Left kidney (tissue), 2 donors: ENCODE results near the gene DNAJC18. TPM values are rescaled to one million over a fixed set of nuclear protein-coding genes. Genes with fewer than 3 reads are reported as not detected.

Source experiments
- DNase-seq: peaks from one replicate; pipeline ENCODE4 v3.0.0-alpha.2; 2013
- polyA plus RNA-seq: library from polyadenylated mRNA; unstranded; fragments of 120-200 nt; gene quantifications from one replicate; pipeline ENCODE4 v1.2.1, GENCODE V29; 2013; ENCODE audit not compliant: insufficient read length

DNAJC18 gene
- polyA plus RNA-seq, 1 donor = 27.7 TPM

DNA sequence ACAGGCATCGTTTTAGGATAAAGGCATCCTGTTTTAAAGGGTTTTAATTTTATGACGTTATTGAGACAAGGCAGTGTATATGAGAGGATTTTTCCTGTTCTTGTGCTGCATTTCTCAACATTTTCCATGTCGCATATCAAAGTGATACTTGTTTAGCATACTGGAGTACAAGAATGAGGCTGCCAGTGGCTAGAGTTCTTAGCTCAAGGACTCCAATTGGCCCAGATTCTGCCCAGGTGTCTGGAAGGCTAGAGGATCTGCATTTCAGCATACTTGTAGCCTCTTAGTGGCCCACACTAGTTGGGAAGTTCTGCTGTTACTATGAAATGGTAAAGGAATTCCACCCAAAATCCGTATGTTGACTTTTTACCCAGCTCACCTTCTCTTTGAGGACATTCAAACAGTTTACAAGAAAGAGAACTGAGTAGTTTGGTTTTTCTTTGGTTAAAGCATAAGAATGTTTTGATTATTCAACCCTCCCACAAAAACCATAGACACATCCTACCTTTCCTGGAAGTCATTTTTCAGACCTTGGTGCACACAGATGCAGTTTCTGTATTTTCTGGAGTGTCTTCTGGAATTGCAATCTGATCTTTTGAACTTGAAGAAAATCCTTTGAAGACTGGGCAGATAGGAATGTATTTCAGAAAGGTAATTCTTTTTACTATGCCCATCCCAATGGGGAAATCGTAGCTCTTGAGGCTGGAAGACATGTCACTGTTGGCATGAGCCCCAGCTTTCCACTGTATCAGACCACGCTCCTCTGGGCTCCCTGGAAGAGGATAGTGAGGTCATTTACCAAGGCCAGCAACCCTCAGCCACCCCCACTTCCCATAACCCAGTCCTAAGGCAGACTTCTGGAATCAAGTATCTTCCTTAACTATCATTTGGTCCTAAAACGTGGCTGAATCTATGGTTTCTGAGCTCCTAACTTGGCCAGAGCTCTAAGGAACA, 67.6 kb downstream of the DNAJC18 start:
- DNase-seq = no peak

DNA sequence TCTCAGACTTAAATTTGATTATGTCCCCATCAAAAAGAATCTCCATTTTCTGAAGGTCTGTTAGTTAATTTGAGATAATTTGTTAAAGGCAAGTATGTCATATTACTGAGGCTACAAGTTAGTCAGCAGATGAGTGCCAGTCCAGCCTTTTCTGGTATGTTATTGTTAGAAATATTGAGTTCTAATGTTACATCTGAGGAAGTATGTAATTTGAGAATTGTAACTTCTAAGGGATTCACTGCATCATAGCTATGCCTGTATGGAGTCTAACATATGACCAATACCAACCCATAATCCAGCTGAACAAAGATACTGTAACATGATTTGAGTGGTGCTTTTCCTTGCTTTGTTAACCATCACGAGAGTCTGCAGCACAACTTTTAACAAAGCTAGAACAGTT, 70.1 kb downstream of the DNAJC18 start:
- DNase-seq = no peak

DNA sequence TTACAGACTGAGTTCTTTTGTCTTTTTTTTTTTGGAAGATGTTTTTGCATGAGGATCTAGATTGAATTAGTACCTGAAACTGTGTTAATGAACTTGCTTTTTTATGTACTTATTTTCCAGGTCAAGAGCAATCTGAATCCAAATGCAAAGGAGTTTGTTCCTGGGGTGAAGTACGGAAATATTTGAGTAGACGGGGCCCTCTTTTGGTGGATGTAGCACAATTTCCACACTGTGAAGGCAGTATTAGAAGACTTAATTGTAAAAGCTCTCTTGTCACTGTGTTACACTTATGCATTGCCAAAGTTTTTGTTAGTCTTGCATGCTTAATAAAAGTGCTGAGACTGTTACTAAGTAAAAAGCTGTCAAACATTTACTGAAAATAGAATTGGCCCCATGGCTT, 70.7 kb downstream of the DNAJC18 start:
- no peak for DNase-seq

DNA sequence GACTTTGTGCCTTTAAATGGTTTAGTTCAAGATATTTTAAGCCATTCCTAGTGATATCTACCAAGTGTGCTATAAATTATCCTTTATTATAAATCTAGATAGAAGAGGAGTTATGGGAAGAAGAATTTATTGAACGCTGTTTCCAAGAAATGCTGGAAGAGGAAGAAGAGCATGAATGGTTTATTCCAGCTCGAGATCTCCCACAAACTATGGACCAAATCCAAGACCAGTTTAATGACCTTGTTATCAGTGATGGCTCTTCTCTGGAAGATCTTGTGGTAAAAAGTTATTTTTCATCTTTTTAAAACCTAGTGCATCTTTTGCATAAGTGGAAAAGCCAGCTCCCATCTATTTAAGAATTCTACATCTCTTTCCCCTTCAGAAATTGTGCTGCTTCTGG, 74.9 kb downstream of the DNAJC18 start:
- no peak for DNase-seq

DNA sequence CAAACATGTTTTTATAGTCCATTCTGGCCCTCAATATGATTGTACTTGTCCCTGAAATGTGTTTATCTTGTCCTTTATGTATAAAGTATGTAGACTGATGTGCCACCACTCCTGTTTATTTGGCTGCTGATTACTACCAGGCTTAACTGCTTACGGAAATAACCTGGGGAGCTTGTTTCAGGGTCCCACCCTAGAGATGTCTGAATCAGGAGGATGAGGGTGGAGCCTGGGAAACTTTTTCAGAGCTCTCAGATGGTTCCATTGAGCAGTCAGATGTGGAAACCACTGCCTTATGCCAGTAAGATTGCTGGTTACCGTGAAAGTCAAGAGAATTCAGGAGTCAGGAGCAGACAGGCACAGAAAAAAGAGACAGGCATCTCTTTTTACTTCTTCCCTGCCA, 75.4 kb downstream of the DNAJC18 start:
- no peak for DNase-seq

DNA sequence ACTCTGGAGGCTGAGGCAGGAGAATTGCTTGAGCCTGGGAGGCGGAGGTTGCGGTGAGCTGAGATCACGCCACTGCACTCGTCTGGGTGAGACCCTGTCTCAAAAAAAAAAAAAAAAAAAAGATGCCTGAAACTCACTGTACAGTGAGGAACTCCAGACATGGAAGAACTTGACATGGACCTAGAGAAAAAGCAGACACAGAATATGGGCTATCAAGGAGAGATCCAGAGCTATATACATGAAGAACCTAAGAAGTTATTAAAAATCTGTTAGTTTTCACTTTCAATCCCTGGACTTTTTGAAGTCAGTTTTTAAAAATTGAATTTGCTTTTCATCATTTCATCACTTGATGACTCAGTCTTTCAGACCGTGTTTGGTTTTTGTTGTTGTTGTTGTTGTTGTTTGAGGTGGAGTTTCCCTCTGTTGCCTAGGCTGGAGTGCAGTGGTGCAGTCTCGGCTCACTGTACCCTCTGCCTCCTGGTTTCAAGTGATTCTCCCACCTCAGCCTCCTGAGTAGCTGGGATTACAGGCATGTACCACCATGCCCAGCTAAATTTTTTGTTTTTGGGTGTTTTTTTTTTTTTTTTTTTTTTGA, 77.4 kb downstream of the DNAJC18 start:
- DNase-seq = no peak

DNA sequence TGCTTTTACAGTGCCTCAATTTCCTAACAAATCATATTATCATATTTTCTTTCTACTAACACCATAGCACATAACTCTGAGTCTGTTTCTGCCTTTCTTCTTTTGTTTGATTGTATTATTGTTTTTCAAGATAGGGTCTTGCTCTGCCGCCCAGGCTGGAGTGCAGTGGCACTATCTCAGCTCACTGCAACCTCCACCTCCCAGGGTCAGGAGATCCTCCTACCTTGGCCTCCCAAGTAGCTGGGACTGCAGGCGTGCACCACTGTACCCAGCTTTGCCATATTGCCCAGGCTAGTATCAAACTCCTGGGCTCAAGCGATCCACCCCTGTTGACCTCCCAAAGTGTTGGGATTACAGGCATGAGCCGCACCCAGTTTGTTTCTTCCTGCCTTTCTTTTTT, 78.9 kb downstream of the DNAJC18 start:
- DNase-seq = no peak

Other genes with a start within 250 kb of the DNAJC18 start
- gene SIL1, start 241.2 kb downstream of the DNAJC18 start, polyA plus RNA-seq = 47.8 TPM
- 753 TPM for gene MATR3, start 145.8 kb downstream of the DNAJC18 start, polyA plus RNA-seq
- 176 TPM for gene PAIP2, start 97.7 kb downstream of the DNAJC18 start, polyA plus RNA-seq
- 15.7 TPM for gene SLC23A1, start 56.2 kb downstream of the DNAJC18 start, polyA plus RNA-seq
- 0.96 TPM for gene MZB1, start 49.6 kb downstream of the DNAJC18 start, polyA plus RNA-seq
- 2.4 TPM for gene PROB1, start 44.4 kb downstream of the DNAJC18 start, polyA plus RNA-seq
- gene SPATA24, start 35.4 kb downstream of the DNAJC18 start, polyA plus RNA-seq = 12.7 TPM
- gene ECSCR, start 23.2 kb upstream of the DNAJC18 start, polyA plus RNA-seq = 21.9 TPM
- 0.05 TPM for gene SMIM33, start 31.5 kb upstream of the DNAJC18 start, polyA plus RNA-seq
- gene STING1, start 43.2 kb upstream of the DNAJC18 start, polyA plus RNA-seq = 31.6 TPM
- 185 TPM for gene UBE2D2, start 121.8 kb upstream of the DNAJC18 start, polyA plus RNA-seq
- 191 TPM for gene CXXC5, start 208.8 kb upstream of the DNAJC18 start, polyA plus RNA-seq